ENCODE results near the gene TMEFF2.

The TMEFF2 gene

GRCh38 chr2:191920502-191920901, 274.2 kb downstream of the TMEFF2 start:
- POLR2A ChIA-PET, result no interaction called here
- H3K4me3 ChIP-seq (ENCODE audit: low read depth, low read length), result no peak overlapping the region
- CTCF ChIA-PET, result interaction anchor here (0.9 kb wide), 1 partner anchor 37 kb away, joined by 3 read pairs; no protein-coding TSS in a partner anchor
- 0 out of 2 replicates have a peak, but pooled peaks cover 2% of the 10 kb centered on the region for H3K4me1 ChIP-seq (ENCODE audit: control insufficient read depth, insufficient read depth, low read length)
- no peaks in the 10 kb centered on the region for H3K36me3 ChIP-seq (ENCODE audit: control insufficient read depth in 2 of 2, insufficient read depth in 1 of 2, low read length in 2 of 2)
- no peaks in the 10 kb centered on the region for H3K9me3 ChIP-seq (ENCODE audit: control insufficient read depth, insufficient read depth, low read depth, low read length)
- TF ChIP-seq ZNF37A (tag by site-specific recombination; IDR thresholded peaks at IDR 0.05) (no peak), ZNF707 (tag by site-specific recombination; IDR thresholded peaks at IDR 0.05) (no peak), GFI1B (tag by site-specific recombination; IDR thresholded peaks at IDR 0.05) (no peak), ZNF280D (tag by site-specific recombination; IDR thresholded peaks at IDR 0.05) (no peak), ZNF518A (tag by site-specific recombination; conservative IDR thresholded peaks at IDR 0.05; ENCODE audit: low read depth) (no peak), ZNF473 (tag by site-specific recombination; IDR thresholded peaks at IDR 0.05) (no peak), ZNF529 (tag by site-specific recombination; IDR thresholded peaks at IDR 0.05; ENCODE audit: insufficient replicate concordance) (no peak), HOXA7 (CRISPR knock-in tag; IDR thresholded peaks at IDR 0.05; ENCODE audit: borderline replicate concordance) (no peak), ZNF175 (tag by site-specific recombination; IDR thresholded peaks at IDR 0.05) (no peak)
- H3K27ac ChIP-seq (ENCODE audit: extremely low read depth, low read depth, low read length), result no peak overlapping the region

GRCh38 chr2:191917967-191918651, 276.6 kb downstream of the TMEFF2 start:
- ChIA-PET CTCF (interaction anchor here (0.6 to 0.7 kb wide), 2 partner anchors 49 to 78 kb away, joined by 3 read pairs; no protein-coding TSS in a partner anchor), POLR2A (no interaction called here)
- no peak overlapping the region for H3K4me3 ChIP-seq (ENCODE audit: low read depth, low read length)
- H3K4me1 ChIP-seq (ENCODE audit: control insufficient read depth, insufficient read depth, low read length), result 0 out of 2 replicates have a peak, but pooled peaks cover 2% of the 10 kb centered on the region
- H3K9me3 ChIP-seq (ENCODE audit: control insufficient read depth, insufficient read depth, low read depth, low read length), result no peaks in the 10 kb centered on the region
- no peaks in the 10 kb centered on the region for H3K36me3 ChIP-seq (ENCODE audit: control insufficient read depth in 2 of 2, insufficient read depth in 1 of 2, low read length in 2 of 2)
- H3K27ac ChIP-seq (ENCODE audit: extremely low read depth, low read depth, low read length), result no peak overlapping the region
- TF ChIP-seq KLF9 (tag by site-specific recombination; IDR thresholded peaks at IDR 0.05; ENCODE audit: low read depth) (no peak), ZNF585B (tag by site-specific recombination; IDR thresholded peaks at IDR 0.05) (no peak), ZNF548 (tag by site-specific recombination; IDR thresholded peaks at IDR 0.05) (no peak), ZSCAN18 (tag by site-specific recombination; IDR thresholded peaks at IDR 0.05) (no peak), ZNF692 (tag by site-specific recombination; IDR thresholded peaks at IDR 0.05) (0 out of 2 replicates have a peak, but pooled peaks have one; percentile 10), ZNF311 (tag by site-specific recombination; IDR thresholded peaks at IDR 0.05; ENCODE audit: borderline replicate concordance) (no peak), TCF7L2 (IDR thresholded peaks at IDR 0.05; ENCODE audit: borderline replicate concordance, low read depth, low read length) (no peak), PRDM1 (tag by site-specific recombination; IDR thresholded peaks at IDR 0.05) (no peak), ZNF701 (tag by site-specific recombination; IDR thresholded peaks at IDR 0.05) (no peak), ZNF335 (tag by site-specific recombination; conservative IDR thresholded peaks at IDR 0.05) (peak; percentile 61), ZNF132 (tag by site-specific recombination; IDR thresholded peaks at IDR 0.05; ENCODE audit: borderline replicate concordance) (no peak), ZNF112 (tag by site-specific recombination; IDR thresholded peaks at IDR 0.05) (no peak)

Data from HEK293 (cell line).